B cell (primary cell): ENCODE measurements around the gene SPG7. TPM values are rescaled to one million over a fixed set of nuclear protein-coding genes. Genes with fewer than 3 reads are reported as not detected.

ENCODE experiments used
- ATAC-seq: fragments of 200-7000 bp; cut with Tn5 transposase; one replicate; pipeline ENCODE4 v1.10.0; 2021; ENCODE audit warnings: low read depth, mild to moderate bottlenecking, moderate number of reproducible peaks, moderate library complexity
- CTCF ChIA-PET: fragments of 350-600 bp; sonication (Branson Sonifier 250); formaldehyde crosslinking; loops from one replicate; lab custom pipeline; 2021; ENCODE audit warnings: antibody characterized with exemption, inconsistent platforms; lab: Charles Lee
- POLR2A ChIA-PET: fragments of 350-600 bp; sonication (Branson Sonifier 250); formaldehyde crosslinking; loops from one replicate; lab custom pipeline; 2021; ENCODE audit warnings: antibody characterized with exemption; lab: Charles Lee
- DNase-seq: peaks from one replicate; pipeline ENCODE4 v3.0.0; 2013
- H2AFZ ChIP-seq: 2 replicates; pipeline ENCODE4 v1.6.1; 2012; ENCODE audit warnings: mild to moderate bottlenecking, low read depth, low read length; ENCODE audit not compliant: insufficient read depth, poor library complexity, severe bottlenecking
- H3K27ac ChIP-seq, 2 donors: 1 replicate in 1 of 2; 2 replicates in 1 of 2; pipeline ENCODE4 v1.5.1; 2012 to 2013; ENCODE audit warnings: low read length in 2 of 2, mild to moderate bottlenecking in 2 of 2, moderate library complexity in 1 of 2
- H3K27me3 ChIP-seq, 4 experiments: fragments of 200-600 bp in 1 of 4; sonication (generic) in 1 of 4; replicated peaks in 1 of 4; 1 replicate in 2 of 4; 2 replicates in 2 of 4; pipeline versions ENCODE4 v1.6.1 to v1.7.0; 2013 to 2016; ENCODE audit warnings: low read length in 3 of 4, mild to moderate bottlenecking in 2 of 4, mixed read lengths in 1 of 4, moderate library complexity in 1 of 4; ENCODE audit not compliant: insufficient read depth in 4 of 4, control insufficient read depth in 3 of 4; ENCODE audit errors: control extremely low read depth in 1 of 4
- H3K36me3 ChIP-seq, 2 experiments: replicated peaks in 1 of 2; 1 replicate in 1 of 2; 2 replicates in 1 of 2; pipeline versions ENCODE4 v1.6.1 to v1.7.1; 2013; ENCODE audit warnings: low read length in 1 of 2; ENCODE audit not compliant: insufficient read depth in 2 of 2, control insufficient read depth in 1 of 2; ENCODE audit errors: control extremely low read depth in 1 of 2, extremely low read depth in 1 of 2
- H3K4me1 ChIP-seq, 2 donors: fragments of 200-600 bp in 1 of 2; sonication (generic) in 1 of 2; 1 replicate in 1 of 2; 2 replicates in 1 of 2; pipeline versions ENCODE4 v1.5.1 to v1.6.1; 2013 to 2017; ENCODE audit warnings: low read length in 2 of 2; ENCODE audit not compliant: control insufficient read depth in 2 of 2, insufficient read depth in 2 of 2
- H3K4me2 ChIP-seq: replicated peaks from 2 replicates; pipeline ENCODE3; 2012; ENCODE audit warnings: mild to moderate bottlenecking, low read depth, low read length; ENCODE audit not compliant: poor library complexity, severe bottlenecking
- H3K4me3 ChIP-seq, 5 experiments: fragments of 200-600 bp in 1 of 5; sonication (generic) in 1 of 5; 1 replicate in 3 of 5; 2 replicates in 2 of 5; pipeline versions ENCODE4 v1.5.1 to v1.7.0; 2011 to 2016; ENCODE audit warnings: low read length in 4 of 5, mild to moderate bottlenecking in 4 of 5, low read depth in 2 of 5, control low read depth in 1 of 5, moderate library complexity in 1 of 5; ENCODE audit not compliant: insufficient read depth in 1 of 5; ENCODE audit errors: control extremely low read depth in 1 of 5, extremely low read depth in 1 of 5
- H3K79me2 ChIP-seq: fragments of 200-600 bp; sonication (generic); one replicate; pipeline ENCODE4 v1.6.0; 2016; ENCODE audit warnings: low read length; ENCODE audit not compliant: control insufficient read depth, insufficient read depth
- H3K9ac ChIP-seq: fragments of 200-600 bp; sonication (generic); 2 replicates; pipeline ENCODE4 v1.6.1; 2017; ENCODE audit warnings: mild to moderate bottlenecking, low read length, moderate library complexity
- H3K9me3 ChIP-seq, 3 donors: one replicate each; pipeline versions ENCODE4 v1.6.1 to v1.7.1; 2013; ENCODE audit warnings: low read length in 2 of 3; ENCODE audit not compliant: control insufficient read depth in 2 of 3, insufficient read depth in 1 of 3; ENCODE audit errors: control extremely low read depth in 1 of 3
- H4K20me1 ChIP-seq: 2 replicates; pipeline ENCODE4 v1.6.0; 2012; ENCODE audit warnings: mild to moderate bottlenecking, low read length; ENCODE audit not compliant: insufficient read depth, control insufficient read depth, poor library complexity, severe bottlenecking
- H3K27ac Mint-ChIP-seq: one replicate; pipeline ENCODE4 v1.8.0; 2021; ENCODE audit warnings: mixed read lengths
- H3K27me3 Mint-ChIP-seq: one replicate; pipeline ENCODE4 v1.8.0; 2021; ENCODE audit warnings: mixed read lengths
- H3K4me1 Mint-ChIP-seq: one replicate; pipeline ENCODE4 v1.8.0; 2021; ENCODE audit warnings: mixed read lengths
- H3K4me3 Mint-ChIP-seq: one replicate; pipeline ENCODE4 v1.8.0; 2021; ENCODE audit warnings: mixed read lengths
- H3K9me3 Mint-ChIP-seq: one replicate; pipeline ENCODE4 v1.8.0; 2022; ENCODE audit warnings: mixed read lengths; ENCODE audit not compliant: insufficient read depth
- EZH2 ChIP-seq: IDR thresholded peaks from 2 replicates; pipeline ENCODE4 v1.6.1; 2012; ENCODE audit warnings: borderline replicate concordance, low read depth, mild to moderate bottlenecking, moderate library complexity, low read length; ENCODE audit not compliant: insufficient read depth, poor library complexity, severe bottlenecking
- whole genome bisulfite sequencing: methylation state at CpG from one replicate; pipeline ENCODE4 v1.1.5; 2013; ENCODE audit warnings: missing lambda C conversion rate; ENCODE audit not compliant: insufficient coverage; 5-methylcytosine and 5-hydroxymethylcytosine counted together
- intact Hi-C: fragments of 100-400 bp; cut with micrococcal nuclease; formaldehyde crosslinking; loops from one replicate; pipeline ENCODE4 v1.10.0; 2022
- polyA plus RNA-seq: library from polyadenylated mRNA; depleted of rRNA; stranded (reverse); fragments of >200 nt; gene quantifications from 2 replicates; pipeline ENCODE4 v1.2.3, GENCODE V29; 2012
- total RNA-seq, 2 donors: library from RNA; stranded (reverse); fragments of 120-200 nt in 1 of 2; gene quantifications; 1 replicate in 1 of 2; 2 replicates in 1 of 2; pipeline versions ENCODE4 v1.2.3 to v1.2.4, GENCODE V29; 2013 to 2022
- TF ChIP-seq, protein P1 (sequence below): fragments of 200-600 bp; IDR thresholded peaks from one replicate; pipeline ENCODE4 v1.8.0; 2022; ENCODE audit warnings: antibody characterized with exemption, mild to moderate bottlenecking

Gene SPG7
- total and polyA plus RNA-seq, 2 donors (not counting 1 experiment from before 2014, with no cell fraction given), result 146 to 157 TPM

DNA sequence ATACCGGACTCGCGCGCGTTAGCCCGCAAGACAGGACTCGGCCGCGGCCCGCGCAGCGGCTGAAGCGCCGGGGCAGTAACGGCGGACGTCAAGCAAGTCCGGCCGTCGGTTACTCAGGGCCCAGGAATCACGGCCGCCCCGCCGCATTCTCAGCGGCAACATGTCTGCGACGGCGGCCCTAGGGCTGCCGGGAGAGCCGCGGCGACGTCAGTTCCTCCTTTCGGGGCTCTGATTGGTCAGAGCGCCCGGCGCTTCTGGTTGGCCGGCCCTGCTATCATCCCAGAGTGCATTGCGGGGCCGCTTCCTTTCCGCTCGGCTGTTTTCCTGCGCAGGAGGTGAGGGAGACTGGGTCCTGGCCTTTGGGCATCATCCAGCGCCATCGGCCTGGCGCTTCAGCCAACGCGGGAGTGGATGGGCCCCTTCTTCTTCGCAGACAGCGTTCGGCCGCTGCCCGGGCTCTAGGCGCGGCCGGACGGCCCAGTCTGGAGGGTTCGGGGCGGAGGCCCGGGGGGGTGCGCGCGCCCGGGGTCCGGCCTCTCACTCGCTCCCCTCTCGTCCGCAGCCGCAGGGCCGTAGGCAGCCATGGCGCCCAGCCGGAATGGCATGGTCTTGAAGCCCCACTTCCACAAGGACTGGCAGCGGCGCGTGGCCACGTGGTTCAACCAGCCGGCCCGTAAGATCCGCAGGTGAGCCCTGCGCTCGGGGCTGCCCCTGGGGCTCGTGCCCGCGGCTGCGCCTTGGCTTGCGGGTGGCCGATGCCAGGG is 52.4 kb downstream of the SPG7 start, which contains the start of gene RPL13:
Gene RPL13, plus strand, starts transcription at position 305 of the 764 bp plus-strand sequence. Its CDS starts 278 bp downstream, at position 583.
- Histone ChIP-seq H3K4me2 (peak within 1 kb of the TSS; percentile 96), H3K27me3 (no peaks in the 10 kb centered on the region), H3K79me2 (peaks cover 28% of the 10 kb centered on the region), H3K4me1 (peaks cover 36 to 41% of the 10 kb centered on the region in 2 donors), H3K9me3 (no peaks in the 10 kb centered on the region), H3K27ac (peak within 1 kb of the TSS; percentile 82 to 91), H3K9ac (peak within 1 kb of the TSS; percentile 98), H4K20me1 (peaks cover 51% of the 10 kb centered on the region), H3K4me3 (peak within 1 kb of the TSS; percentile 54 to 99 (median 92)), H2AFZ (peak within 1 kb of the TSS; percentile 94), H3K36me3 (peaks cover 4 to 43% of the 10 kb centered on the region in 2 experiments)
- ChIA-PET CTCF (no interaction called here), POLR2A (interaction anchor here (0.9 kb wide), 1 partner anchor 84 kb away, joined by 3 read pairs; no protein-coding TSS in a partner anchor)
- intact Hi-C loops, result loop anchor here (1.0 to 10.0 kb wide), 7 partner anchors 26 to 876 kb away; partner anchors contain the start of genes ANKRD11, CDK10, SNAI3 and SPG7
- under 1% methylated on average over 87 of the region's 87 CpGs for WGBS
- DNase-seq, result peak; percentile 95
- Mint-ChIP-seq H3K4me1 (peaks cover 43% of the 10 kb centered on the region), H3K27me3 (no peaks in the 10 kb centered on the region), H3K9me3 (no peaks in the 10 kb centered on the region), H3K4me3 (peak within 1 kb of the TSS; percentile 92), H3K27ac (peak within 1 kb of the TSS; percentile 95)
- TF ChIP-seq EZH2, result no peak
- TF ChIP-seq, protein P1, sequence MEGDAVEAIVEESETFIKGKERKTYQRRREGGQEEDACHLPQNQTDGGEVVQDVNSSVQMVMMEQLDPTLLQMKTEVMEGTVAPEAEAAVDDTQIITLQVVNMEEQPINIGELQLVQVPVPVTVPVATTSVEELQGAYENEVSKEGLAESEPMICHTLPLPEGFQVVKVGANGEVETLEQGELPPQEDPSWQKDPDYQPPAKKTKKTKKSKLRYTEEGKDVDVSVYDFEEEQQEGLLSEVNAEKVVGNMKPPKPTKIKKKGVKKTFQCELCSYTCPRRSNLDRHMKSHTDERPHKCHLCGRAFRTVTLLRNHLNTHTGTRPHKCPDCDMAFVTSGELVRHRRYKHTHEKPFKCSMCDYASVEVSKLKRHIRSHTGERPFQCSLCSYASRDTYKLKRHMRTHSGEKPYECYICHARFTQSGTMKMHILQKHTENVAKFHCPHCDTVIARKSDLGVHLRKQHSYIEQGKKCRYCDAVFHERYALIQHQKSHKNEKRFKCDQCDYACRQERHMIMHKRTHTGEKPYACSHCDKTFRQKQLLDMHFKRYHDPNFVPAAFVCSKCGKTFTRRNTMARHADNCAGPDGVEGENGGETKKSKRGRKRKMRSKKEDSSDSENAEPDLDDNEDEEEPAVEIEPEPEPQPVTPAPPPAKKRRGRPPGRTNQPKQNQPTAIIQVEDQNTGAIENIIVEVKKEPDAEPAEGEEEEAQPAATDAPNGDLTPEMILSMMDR, result no peak
- peak; percentile 94 for ATAC-seq
